HuH-7 (cell line): ENCODE results near the gene NRDC.
A peak's percentile ranks its signal among the peaks of the same experiment; 100 is the strongest.

Experiments used
- DNase-seq: peaks from one replicate; pipeline ENCODE4 v3.0.0; 2011; ENCODE audit warnings: low spot score

The NRDC gene, protein sequence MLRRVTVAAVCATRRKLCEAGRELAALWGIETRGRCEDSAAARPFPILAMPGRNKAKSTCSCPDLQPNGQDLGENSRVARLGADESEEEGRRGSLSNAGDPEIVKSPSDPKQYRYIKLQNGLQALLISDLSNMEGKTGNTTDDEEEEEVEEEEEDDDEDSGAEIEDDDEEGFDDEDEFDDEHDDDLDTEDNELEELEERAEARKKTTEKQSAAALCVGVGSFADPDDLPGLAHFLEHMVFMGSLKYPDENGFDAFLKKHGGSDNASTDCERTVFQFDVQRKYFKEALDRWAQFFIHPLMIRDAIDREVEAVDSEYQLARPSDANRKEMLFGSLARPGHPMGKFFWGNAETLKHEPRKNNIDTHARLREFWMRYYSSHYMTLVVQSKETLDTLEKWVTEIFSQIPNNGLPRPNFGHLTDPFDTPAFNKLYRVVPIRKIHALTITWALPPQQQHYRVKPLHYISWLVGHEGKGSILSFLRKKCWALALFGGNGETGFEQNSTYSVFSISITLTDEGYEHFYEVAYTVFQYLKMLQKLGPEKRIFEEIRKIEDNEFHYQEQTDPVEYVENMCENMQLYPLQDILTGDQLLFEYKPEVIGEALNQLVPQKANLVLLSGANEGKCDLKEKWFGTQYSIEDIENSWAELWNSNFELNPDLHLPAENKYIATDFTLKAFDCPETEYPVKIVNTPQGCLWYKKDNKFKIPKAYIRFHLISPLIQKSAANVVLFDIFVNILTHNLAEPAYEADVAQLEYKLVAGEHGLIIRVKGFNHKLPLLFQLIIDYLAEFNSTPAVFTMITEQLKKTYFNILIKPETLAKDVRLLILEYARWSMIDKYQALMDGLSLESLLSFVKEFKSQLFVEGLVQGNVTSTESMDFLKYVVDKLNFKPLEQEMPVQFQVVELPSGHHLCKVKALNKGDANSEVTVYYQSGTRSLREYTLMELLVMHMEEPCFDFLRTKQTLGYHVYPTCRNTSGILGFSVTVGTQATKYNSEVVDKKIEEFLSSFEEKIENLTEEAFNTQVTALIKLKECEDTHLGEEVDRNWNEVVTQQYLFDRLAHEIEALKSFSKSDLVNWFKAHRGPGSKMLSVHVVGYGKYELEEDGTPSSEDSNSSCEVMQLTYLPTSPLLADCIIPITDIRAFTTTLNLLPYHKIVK

DNA sequence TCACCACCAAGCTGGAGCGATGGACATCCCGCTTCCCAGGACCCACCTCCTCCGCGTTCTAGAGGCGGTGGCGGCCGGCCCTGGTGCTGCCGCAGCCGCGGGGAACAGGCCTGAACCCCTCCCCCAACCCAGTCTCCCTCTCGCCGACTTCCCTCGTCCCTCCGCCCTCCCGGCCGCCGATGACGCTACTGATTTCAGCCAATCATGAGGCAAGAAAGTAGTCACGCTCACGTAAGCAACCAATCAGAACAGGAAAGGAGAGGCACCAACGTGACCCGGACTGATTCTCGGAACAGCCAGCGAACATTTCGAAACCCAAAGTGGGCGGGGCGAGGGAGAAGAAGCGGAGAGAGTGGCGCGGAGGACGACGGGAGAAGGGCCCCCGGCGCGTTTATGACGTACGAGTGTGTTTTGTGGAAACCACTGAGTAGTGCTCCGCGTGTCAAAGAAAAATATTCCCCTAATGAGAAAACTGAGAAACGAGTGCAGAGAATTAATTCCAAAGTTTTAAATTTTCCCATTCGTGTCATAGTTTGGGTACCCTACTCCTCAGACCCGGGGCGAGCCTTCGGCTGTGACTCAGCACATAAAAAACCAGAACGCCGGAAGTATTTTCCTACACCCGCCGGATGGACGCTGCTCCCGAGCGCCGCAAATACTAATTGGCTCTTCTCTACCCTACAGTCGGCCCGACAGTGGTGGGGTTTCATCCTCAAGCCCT, at the start of gene NRDC:
Gene NRDC (minus strand): TSS at position 112 of the 721 bp plus-strand sequence. CDS start 112 bp downstream, outside the sequence.
- DNase-seq, result peak; percentile 84

DNA sequence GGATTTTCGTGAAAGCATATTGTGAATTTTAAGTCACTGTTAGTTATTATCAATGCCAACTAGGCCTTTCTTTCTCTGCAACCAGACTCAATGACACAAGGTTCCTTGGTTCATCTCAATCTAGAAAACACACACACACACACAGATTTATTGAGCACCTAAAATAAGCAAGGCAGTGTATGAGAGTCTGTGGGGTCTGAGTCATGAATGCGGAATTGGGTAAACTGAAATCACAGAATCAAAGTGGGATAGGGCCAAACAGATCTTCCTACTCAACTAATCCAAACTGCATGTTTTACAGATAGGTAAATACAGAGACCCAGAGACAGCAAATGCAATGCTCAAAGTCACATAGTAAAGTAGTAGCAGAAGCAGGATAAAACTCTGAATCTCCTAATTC, 48.5 kb upstream of the NRDC start:
- no peak for DNase-seq

DNA sequence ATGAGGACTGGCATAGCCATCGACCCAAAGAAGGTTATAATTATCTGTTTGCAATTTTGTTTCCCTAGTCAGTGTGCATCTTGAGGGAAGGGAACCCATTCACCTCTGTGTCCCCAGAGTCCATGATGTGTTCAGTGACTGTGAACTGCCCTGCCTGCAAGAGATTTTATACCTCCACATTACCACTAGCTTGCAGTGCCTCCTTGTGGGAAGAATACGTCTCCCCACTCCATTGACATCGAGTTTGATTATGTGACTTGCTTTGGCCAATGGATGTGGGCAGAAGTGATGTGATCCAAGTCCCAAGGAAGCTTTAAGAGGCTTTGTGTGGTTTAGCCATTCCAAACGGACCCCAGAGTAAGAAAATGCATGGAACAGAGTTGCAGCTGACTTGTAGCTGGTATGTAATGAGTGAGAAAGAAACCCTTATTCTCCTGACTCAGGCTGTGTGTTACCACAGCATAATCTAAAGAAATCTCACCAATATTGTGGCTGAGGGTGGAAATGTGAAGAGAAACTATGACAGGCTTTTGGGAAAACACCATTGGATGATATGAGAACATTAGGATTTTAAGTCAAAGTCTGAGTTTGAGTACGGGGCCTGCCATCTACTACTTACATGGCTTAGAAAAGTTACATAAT, 47.8 kb upstream of the NRDC start:
- DNase-seq, result peak; percentile 23

DNA sequence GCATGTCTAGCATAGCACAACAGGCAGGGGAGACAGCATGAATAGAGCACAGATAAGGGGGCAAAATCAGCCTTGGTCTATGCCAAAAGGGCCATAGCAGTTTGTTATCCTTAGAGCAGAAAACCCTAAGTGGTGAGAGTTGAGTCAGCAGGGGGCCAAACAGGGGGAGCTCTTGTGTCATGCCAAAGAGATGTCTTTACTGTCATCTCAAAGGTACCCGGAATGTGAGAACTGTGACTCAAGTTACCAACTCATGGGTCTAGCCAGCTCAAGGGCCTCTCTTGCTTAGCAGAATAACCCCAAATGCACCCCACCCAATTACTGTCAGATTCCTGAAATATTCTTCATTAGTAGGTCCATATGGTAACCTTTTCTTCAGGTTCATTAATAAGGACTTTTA, 45.9 kb upstream of the NRDC start:
- DNase-seq, result no peak

DNA sequence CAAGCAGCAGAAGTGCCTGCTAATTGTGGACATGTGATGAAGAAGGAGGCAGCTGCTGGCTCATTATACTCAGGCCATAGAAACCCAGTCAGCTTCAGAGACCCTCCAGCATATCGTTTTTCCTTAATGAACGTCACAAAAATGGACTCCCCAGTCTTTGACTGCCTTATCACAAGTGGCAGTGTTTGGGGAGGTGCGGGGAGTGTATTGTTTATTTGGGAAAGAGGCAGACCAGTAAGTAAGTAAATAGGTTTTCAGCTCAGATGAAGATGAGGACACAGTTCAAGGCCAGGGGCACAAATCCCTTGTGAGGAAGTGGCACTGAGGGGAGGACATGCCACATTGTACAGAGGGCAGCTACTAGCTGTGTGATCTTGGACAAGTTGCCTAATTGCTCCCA, 43.5 kb upstream of the NRDC start:
- no peak for DNase-seq

DNA sequence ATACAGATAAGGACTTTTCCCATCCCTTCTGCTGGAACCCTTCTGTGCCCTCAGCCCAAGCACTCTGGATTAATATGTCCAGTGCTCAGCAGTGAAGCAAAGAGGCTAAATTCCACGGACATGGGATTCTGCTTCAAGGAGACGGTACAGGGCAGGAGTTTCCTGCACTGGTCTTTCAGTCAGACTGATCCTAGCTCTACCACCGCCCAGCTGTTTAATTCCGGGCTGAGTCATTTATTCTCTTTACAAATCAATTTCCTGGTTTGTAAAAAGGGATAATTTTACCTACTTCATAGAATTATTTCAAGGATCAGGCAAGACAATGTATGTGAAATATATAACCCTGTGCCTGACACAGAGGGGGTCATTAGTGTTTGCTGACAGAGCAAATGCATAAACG, 41.6 kb upstream of the NRDC start:
- no peak for DNase-seq

DNA sequence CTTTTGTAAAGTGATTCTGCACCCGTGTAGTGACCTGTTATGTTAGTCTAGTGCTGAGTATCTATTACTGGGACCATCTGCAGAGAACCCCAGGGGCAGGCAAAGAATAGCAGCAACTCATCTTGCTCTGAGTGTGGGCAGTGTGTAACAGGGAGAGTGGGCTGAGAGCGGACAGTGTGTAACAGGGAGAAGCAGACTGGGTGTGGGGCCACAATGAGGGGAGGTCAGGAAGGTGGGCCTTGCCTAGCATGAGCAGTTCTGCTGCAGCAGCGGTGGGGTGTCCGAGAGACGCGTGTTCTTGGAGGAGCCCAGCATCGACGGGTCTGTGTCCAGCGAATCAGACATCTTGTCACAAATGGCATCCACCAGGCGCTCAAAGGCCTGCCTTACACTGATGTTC, 41.2 kb upstream of the NRDC start:
- DNase-seq, result no peak

DNA sequence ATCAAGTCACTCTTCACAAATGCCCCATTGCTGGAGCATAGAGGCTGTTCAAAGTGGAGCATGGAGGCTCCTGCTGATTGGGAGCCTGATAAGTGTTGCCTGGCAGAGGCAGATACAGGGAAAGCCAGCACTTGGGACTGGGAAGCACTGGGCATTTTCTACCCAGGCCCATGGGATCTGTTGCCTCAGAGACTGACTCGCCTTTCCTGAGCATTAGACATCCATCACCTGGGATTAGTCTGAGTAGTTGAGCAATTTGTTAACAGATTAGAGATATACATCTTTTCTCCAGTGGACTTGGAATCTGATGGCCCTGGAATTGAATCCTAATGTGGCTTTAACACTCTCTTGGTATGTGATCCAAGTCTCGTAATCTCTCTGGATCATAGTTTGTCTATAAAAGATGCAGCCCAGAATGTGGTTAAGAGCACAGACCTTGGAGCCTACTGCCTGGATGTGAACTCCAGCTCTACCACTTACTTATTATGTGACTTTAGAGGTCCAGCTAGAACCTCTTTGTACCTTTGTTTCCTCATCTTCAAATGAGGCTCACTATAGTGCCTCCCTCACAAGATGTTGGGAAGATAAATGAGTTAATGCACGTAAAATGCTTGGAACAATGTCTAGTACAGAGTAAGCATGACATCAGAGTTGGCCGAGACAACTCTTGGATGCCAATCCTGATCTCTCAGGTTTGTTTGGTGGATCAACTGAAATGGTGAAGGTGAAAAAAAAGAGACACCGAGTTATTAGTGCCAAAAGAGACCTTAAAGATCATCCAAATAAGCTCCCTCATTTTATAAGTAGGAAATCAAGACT, 38.3 kb upstream of the NRDC start:
- no peak for DNase-seq

DNA sequence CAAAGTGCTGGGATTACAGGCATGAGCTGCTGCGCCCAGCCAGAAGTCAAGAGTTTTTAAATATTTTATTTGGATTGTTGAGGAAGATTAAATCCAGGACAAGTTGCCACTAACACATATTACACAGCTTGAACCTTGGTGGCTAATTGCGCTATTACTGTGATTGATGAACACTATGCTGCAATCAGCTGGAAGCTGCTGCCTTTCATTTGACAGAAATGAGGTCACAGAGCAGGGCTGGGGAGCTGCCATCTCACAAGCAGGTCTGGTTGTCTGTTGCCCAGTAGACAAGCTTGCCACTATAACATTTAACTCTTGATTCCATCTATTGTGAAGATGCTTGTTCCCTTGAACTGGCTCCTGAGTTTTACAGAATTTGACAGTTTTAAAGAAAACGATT, 37.4 kb upstream of the NRDC start:
- DNase-seq, result no peak

DNA sequence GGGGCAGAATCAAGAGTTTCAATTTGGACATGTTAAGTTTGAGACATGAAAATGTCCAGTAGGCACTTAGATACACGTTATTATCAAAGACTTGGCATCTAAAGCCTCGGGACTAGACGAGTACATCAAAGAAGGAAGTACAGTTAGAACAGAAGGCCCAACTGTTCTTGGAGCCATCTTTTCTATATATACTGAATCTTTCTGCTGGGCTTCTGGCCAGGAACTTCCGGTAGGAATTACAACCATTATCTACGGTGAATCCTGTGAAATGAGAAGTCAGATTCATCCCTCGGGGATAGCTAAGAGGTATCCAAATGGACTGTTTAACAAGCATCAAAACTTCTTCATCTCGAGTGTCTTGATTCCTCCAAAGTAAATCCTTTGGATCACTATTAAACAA, 34.4 kb upstream of the NRDC start:
- DNase-seq, result no peak

DNA sequence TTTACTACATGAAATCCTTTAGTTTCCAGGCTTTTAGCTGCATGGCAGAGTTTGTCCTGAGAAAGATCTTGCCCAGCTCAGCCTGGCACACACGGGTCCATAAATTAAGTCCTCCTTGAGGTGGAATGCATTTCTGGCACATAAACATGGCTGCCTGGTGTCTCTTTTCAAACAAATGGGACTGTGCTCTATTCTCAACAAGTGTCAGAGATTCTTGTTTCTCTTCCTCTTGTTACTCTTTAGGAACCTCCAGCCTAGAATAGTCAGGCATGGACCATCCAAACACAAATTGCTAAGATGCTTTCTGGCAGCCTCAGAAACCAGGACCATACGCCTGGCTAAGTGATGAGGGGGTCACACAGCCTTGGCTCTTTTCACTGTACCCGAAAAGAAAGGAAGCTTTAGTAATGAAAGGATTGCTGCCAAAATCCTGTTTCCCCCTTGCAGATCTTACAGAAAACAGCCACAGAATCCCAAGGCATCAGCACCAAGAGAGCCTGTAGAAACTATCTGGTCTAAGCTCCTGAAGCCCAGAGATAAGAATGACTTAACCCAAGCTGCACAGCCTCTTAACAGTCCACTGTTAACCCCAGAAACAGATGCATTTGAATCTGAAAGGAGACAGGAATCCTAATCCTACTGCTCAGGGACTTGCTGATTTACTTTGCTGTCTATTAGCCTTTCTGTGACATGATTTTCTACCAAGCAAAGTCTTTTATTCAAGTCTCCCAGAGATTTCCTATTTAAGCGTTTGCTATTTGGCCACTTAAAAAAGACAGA, 31.9 kb upstream of the NRDC start:
- DNase-seq, result no peak

DNA sequence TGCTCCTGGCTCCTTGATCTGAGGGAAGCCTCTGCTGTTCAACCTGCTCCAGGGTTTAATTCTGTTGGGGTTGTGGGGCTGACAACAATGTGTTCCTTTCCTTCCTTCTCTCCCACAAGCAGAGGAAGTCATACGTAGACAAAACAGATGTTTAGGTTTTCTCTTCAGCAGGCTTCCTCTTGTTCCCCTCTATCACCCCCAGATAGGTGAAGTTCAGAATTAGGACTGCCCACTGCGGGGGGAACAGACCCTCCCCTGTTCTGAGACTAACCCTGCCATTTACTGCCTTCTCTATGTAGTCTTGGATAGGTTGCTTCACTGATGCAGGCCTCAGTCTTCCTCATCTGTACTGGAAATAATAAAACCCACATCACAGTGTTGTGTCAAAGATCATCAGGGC, 30.0 kb upstream of the NRDC start:
- no peak for DNase-seq

DNA sequence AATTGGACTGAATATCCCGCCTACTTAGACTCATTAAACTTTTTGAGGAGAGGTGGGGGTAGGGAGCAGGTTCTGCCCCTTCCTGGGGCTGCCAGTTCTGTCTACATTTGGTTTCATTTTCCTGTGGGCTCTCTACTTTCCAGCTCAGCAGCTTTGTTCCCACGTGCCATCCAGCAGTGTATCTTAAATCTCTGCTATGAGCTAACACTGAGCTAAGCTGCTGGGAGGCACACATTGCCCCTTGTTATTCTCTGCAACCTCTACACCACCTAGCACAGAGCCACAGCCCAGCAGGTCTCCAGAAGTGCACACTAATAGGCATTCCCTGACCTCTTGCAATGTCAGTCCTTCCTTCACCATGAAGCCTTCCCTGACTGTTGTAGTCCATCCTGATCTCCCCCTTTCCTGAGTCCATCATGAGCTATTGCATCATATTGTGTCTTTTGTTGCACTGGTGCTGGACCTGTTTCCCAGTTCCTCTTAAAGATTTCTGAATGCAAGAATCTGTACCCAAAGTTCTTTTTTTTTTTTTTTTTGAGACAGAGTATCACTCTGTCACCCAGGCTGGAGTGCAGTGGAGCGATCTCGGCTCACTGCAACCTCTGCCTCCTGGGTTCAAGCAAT, 28.7 kb upstream of the NRDC start:
- no peak for DNase-seq

DNA sequence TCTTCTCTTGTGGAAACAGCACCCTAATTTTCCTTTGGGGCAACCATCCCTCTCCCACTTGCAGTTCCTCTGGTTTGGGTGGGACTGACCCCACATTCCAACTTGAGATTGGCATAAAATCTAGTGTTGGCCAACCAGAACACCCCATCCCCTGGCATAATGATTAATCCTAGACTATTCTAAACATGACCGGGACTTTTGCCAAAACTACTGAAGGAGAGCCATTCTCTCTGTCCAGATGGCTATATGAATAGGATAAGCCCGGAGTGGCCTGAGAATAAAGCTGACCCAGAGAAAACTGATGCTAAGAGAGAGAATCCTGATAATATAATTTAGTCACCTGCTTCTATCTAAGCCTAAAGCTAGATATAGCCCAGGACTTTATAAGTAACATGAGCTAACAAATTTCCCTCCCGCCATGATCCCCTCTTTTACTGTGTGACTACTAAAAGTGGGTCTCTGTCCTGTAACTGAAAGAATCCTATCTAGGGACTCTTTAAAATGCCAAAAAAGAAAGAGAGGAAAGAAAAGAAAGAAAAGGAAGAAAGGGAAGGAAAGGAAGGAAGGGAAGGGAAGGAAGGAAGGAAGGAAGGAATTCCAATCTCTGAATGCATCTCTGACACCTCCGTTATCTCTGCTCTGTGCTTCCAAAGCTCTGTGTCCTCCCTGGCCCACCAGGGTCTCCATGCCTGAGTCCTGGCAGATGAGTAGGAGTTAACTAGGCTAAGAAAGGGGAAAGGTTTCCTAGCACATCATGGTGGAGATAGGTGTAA, 28.0 kb upstream of the NRDC start:
- DNase-seq, result no peak

DNA sequence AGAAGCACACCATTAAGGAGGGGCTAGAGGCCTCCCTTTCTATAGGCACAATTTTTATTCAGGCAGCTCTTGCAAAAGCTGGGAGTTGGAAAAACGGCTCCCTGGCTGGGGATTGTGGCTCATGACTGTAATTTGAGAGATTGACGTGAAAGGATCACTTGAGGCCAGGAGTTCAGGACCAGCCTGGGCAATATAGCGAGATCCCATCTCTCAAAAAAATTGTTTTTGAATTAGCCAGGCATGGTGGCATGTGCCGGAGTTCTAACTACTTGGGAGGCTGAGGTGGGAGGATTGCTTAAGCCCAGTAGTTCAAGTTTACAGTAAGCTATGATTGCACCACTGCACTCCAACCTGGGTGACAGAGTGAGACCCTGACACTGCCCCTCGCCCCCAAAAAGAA, 23.9 kb upstream of the NRDC start:
- DNase-seq, result no peak

DNA sequence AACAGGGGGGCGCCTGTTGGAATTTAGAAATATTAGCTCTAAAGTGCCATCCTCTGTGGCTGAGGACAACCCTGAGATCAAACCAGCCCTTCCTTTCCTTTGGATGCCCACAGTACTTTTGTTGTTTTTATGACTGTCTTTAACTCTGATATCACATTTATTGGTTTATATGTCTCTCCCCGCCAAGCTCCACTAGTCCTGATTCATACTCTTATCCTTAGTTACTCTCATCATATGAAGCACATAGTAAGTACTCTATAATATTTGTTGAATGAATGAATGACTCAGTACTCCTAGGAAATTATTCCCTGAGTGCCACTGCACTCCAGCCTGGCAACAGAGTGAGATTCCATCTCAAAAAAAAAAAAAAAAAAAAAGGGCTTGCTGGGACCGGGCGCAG, 22.6 kb upstream of the NRDC start:
- no peak for DNase-seq

DNA sequence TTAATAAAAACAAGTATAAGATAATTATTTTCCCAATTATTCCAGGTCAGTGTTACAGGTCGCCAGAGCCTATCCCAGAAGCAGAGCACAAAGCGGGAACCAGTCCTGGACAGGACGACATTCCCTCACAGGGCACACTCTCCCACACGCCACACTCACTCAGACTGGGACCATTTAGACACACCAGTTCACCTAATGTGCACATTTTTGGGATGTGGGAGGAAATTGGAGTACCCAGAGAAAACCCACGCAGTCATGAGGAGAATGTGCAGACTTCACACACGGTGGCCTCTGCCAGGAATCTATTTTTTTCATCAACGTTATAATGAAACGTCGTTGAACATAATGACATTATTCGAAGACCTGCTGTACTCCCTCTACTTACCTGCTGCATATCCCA, 20.5 kb upstream of the NRDC start:
- no peak for DNase-seq

DNA sequence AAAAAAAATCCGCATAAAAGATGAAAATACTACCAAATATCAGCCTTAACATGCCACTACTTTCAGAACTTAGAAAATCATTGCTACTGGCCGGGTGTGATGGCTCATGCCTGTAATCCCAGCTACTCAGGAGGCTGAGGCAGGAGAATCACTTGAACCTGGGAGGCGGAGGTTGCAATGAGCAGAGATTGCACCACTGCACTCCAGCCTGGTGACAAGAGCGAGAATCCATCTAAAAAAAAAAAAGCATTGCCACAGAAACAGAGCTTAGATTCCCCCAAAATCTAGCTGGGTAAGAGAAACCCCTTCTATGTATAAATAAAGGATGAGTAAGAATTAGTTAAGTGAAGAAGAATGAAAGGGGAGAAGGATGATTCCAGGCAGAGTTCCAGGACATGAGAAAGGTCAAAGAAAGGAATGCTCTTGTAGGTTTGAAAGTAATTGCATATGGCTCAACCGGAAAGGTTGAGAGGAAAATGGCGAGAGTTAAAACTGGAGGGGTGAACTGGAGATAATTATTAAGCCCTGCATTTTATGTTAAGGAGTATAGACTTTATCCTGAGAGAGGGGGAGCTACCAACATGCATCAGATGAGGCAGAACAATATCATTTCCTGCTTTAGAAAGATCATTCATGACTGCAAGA, 19.7 kb upstream of the NRDC start:
- DNase-seq, result no peak
